ENCODE results near the gene FAM222B. TPM values are rescaled to one million over a fixed set of nuclear protein-coding genes. Genes with fewer than 3 reads are reported as not detected.

The FAM222B gene
- total and polyA plus RNA-seq, 9 of the 15 experiments (the other 6 are each of a cell fraction or from before 2014, with no cell fraction given): 4.0 to 34.6 (median 7.5) TPM

DNA sequence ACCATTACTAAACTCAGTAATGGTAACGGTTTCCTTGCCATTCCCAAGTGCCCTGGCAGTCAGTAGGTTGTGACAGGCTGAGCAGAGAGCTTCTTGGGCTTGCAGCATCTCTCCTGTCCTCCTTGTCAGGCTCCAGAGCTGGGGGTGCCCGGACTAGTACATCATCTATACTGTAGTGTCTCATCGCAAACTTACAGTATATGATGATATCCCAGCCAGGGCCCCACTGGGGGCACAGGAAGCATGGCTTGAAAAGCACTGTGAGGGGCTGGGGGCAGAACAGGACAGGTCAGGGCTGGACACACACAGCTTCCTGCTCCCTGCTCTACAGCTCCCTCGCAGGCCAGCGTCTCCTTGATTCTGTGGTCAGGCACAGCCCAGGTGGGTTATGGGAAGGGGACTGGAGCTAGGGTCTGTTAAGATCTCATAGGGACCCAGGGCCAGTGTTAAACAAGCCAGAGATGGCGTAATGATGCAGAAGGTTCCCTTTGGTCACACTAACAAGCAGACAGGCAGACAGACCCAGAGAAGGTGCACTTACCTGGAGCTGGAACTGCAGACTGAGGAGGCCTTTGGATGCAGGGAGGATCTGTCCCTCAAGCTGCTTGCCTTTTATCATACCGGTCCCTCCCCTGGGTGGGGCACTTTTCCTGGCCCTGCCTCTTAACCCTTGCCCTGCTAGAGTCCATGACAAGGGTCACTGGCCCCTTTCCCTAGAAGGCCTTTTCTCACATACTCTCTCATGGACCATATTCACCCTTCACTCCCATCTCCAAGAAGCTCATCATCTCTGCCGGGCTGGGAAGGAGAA is 19.0 kb upstream of the FAM222B start (continued):
- TF ChIP-seq, protein P1, sequence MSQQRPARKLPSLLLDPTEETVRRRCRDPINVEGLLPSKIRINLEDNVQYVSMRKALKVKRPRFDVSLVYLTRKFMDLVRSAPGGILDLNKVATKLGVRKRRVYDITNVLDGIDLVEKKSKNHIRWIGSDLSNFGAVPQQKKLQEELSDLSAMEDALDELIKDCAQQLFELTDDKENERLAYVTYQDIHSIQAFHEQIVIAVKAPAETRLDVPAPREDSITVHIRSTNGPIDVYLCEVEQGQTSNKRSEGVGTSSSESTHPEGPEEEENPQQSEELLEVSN (IDR thresholded peaks at IDR 0.05; ENCODE audit: borderline replicate concordance in 1 of 2, extremely low read depth in 1 of 2, insufficient read depth in 1 of 2, insufficient read length in 1 of 2, low read depth in 1 of 2, low read length in 1 of 2, poor library complexity in 1 of 2, severe bottlenecking in 1 of 2): peak in 1 of 2 experiments; percentile 12
- TF ChIP-seq GTF2E2 (tag; IDR thresholded peaks at IDR 0.05): no peak
- peak; percentile 38; the same call in 1 of the 2 replicates for TF ChIP-seq L3MBTL2 (IDR thresholded peaks at IDR 0.05)
- TF ChIP-seq, protein P2, sequence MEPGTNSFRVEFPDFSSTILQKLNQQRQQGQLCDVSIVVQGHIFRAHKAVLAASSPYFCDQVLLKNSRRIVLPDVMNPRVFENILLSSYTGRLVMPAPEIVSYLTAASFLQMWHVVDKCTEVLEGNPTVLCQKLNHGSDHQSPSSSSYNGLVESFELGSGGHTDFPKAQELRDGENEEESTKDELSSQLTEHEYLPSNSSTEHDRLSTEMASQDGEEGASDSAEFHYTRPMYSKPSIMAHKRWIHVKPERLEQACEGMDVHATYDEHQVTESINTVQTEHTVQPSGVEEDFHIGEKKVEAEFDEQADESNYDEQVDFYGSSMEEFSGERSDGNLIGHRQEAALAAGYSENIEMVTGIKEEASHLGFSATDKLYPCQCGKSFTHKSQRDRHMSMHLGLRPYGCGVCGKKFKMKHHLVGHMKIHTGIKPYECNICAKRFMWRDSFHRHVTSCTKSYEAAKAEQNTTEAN (CRISPR knock-in tag; IDR thresholded peaks at IDR 0.05): no peak
- TF ChIP-seq, protein P3, sequence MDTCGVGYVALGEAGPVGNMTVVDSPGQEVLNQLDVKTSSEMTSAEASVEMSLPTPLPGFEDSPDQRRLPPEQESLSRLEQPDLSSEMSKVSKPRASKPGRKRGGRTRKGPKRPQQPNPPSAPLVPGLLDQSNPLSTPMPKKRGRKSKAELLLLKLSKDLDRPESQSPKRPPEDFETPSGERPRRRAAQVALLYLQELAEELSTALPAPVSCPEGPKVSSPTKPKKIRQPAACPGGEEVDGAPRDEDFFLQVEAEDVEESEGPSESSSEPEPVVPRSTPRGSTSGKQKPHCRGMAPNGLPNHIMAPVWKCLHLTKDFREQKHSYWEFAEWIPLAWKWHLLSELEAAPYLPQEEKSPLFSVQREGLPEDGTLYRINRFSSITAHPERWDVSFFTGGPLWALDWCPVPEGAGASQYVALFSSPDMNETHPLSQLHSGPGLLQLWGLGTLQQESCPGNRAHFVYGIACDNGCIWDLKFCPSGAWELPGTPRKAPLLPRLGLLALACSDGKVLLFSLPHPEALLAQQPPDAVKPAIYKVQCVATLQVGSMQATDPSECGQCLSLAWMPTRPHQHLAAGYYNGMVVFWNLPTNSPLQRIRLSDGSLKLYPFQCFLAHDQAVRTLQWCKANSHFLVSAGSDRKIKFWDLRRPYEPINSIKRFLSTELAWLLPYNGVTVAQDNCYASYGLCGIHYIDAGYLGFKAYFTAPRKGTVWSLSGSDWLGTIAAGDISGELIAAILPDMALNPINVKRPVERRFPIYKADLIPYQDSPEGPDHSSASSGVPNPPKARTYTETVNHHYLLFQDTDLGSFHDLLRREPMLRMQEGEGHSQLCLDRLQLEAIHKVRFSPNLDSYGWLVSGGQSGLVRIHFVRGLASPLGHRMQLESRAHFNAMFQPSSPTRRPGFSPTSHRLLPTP (IDR thresholded peaks at IDR 0.05; ENCODE audit: borderline replicate concordance, extremely low read depth, insufficient read length): no peak
- TF ChIP-seq POLR3A (IDR thresholded peaks at IDR 0.05; ENCODE audit: borderline replicate concordance, extremely low read depth, insufficient read depth, insufficient read length): no peak
- 0 out of 4 replicates have a peak, but pooled peaks of 1 of the 2 experiments have one; percentile 25 for TF ChIP-seq FOXA3 (CRISPR knock-in tag; conservative IDR thresholded peaks at IDR 0.05 in 1 of 2, IDR thresholded peaks at IDR 0.05 in 1 of 2)
- 0 out of 2 replicates have a peak, but pooled peaks have one; percentile 7 for TF ChIP-seq TAL1 (IDR thresholded peaks at IDR 0.05)
- TF ChIP-seq SMC3 (conservative IDR thresholded peaks at IDR 0.05; ENCODE audit: insufficient read depth, low read depth, low read length): 0 out of 2 replicates have a peak, but pooled peaks have one; percentile 4
- peak; percentile 78; the same call in 1 of the 2 replicates for TF ChIP-seq HDGF (IDR thresholded peaks at IDR 0.05)
- TF ChIP-seq ZNF445 (CRISPR knock-in tag; IDR thresholded peaks at IDR 0.05; ENCODE audit: low read depth): 0 out of 2 replicates have a peak, but pooled peaks have one; percentile 45
- TF ChIP-seq GTF2F1 (IDR thresholded peaks at IDR 0.05; ENCODE audit: low read depth, low read length): peak; percentile 75; the same call in 1 of the 2 replicates
- peak in 1 of 2 experiments; percentile 57; a peak in 2 of 4 replicates for TF ChIP-seq SIN3A (IDR thresholded peaks at IDR 0.05; ENCODE audit: borderline replicate concordance in 2 of 2, control insufficient read depth in 1 of 2, low read depth in 2 of 2, low read length in 2 of 2)
- TF ChIP-seq, protein P4, sequence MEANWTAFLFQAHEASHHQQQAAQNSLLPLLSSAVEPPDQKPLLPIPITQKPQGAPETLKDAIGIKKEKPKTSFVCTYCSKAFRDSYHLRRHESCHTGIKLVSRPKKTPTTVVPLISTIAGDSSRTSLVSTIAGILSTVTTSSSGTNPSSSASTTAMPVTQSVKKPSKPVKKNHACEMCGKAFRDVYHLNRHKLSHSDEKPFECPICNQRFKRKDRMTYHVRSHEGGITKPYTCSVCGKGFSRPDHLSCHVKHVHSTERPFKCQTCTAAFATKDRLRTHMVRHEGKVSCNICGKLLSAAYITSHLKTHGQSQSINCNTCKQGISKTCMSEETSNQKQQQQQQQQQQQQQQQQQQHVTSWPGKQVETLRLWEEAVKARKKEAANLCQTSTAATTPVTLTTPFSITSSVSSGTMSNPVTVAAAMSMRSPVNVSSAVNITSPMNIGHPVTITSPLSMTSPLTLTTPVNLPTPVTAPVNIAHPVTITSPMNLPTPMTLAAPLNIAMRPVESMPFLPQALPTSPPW (CRISPR knock-in tag; IDR thresholded peaks at IDR 0.05): peak; percentile 28; the same call in 1 of the 2 replicates
- no peak for TF ChIP-seq NCOA4 (IDR thresholded peaks at IDR 0.05; ENCODE audit: partially characterized antibody)

Measured in K562 (cell line).